CD4-positive, alpha-beta T cell treated with Interleukin-2 at 100 ng/mL for 4 hours (primary cell): ENCODE data around the gene FAHD1.
"Not testable (repeated sequence)": the region's sequence is repeated elsewhere in the genome, so short reads cannot be mapped to it uniquely, and the experiment has no call there.

Experiments
- DNase-seq: peaks from one replicate; pipeline ENCODE4 v3.0.0-alpha.2; 2020; ENCODE audit warnings: low spot score

Gene FAHD1

DNA sequence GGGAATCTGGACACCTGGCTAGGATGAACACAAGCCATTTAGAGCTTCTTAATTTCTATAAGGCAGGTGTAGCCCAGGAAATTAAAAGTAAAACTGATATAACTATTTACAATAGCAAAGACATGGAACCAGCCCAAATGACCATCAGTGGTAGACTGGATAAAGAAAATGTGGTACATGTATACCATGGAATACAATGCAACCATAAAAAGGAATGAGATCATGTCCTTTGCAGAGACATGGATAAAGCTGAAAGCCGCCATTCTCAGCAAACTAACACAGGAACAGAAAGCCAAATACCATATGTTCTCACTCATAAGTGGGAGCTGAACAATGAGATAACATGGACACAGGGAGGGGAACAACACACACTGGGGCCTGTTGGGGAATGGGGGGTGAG lies 19.4 kb downstream of the FAHD1 start:
- DNase-seq, result no peak

DNA sequence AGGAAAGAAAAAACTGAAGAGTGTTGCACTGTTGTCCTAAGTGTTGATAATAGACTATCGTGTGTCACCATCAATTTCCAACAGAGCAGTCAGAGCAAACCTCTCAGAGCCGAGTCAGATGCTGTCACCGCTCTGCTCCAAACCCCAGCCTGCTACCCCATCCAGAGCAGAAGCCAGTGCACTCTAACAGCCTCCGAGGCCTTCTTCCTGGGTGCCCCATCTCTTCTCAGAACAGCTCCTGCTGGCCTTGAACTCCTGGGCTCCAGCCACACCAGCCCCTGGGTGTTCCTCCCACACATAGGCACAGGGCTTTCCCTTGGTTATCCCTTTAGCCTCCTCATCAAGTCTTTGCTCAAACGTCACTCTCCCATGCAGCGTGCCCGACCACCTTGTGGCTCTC lies 24.0 kb downstream of the FAHD1 start:
- DNase-seq, result no peak

DNA sequence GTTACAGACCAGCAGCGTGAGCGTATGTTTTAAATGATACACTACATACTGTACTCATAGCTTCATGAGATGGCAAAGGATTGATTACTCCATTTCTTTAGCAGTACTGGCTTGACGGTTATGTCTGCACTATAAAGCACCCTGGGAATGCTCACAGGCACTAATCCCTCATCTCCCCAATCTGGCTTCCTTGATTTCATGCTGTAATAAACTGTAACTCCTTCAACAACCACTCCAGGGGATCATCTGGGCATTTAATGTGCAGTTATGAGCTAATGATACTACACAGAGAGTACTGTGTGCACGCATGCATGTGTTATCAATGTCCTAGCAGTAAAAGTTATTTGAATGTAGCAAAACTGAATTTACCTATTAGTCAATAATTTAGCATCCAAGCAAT lies 24.8 kb downstream of the FAHD1 start:
- no peak for DNase-seq

DNA sequence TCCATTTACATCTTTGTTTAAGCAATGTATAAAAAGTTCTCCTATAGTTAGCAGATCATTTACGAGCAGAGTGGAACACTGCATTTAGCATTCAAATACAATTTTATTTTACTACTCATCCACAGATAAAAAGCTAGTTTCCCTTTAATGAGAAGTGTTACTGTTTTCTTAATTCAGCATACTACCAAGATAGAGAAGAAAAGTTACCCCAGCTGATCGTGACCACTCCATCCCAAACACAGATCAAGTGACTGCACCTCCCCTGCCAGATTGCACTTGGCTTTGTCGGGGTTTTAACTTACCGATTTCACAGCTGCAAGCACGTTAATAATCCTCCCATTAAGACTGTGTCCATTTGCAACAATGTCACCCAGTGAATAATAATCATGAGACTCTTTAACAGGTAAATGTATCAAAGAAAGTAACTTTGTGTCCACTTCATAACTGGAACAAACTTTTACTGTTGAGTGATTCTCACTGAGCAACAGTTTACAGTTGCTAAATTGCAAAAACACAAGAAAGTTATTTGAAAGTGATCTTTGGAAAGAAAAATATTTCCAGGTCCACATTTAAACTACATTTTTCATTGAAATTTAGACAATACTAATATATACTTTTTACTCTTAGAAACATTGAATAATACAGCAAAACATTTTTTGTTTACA lies 30.6 kb downstream of the FAHD1 start:
- DNase-seq, result no peak

DNA sequence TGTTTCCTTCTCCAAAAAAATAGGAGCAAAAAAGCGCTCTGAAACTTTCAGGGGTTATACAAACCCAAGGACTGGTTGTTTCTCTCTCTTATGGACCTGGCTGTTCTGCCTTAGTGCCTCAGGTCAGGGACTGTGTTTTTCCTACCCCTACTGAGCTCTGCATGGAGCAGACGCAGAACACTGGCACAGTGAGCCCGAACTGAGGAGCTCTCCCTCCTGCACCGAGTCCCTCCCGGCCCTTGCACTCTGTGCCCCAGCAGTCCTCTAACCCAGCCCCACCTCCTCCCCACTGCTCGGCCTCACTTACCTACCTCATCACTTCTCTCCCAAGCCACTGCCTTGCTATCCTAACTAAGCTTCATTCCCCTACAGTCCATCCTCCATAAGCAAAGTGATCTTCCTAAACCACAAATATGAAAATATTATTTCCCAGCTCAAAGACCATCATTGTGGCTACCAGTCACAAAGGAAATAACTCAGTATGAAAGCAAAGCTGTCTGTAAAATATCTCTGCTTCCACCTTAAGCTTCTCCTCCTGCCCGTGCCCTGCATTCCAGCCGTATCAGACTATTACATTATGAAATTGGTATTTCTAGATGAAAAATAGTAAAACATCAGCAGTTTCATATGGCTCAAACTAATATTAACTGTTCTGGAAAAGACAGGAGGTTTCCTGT lies 31.3 kb downstream of the FAHD1 start:
- no peak for DNase-seq

DNA sequence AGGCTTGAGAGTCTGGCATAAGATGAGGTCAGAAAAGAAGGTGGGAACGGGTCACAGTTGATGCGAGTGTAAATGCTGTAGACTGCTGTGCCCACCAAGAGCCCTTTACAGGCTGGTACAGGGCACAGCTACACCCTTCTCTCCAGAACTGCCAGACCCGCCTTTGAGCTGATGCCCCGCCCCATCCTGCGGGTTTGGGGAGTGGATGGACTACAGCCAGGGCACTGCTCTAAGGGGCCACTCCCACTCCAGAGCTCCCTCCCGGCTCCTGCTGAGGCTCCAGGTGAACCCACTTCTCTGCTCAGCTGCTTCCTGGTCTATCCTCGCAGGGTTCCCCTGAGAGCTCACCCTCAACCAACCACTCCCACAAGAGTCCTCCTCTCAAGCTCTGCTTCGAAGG lies 32.6 kb downstream of the FAHD1 start:
- no peak for DNase-seq

DNA sequence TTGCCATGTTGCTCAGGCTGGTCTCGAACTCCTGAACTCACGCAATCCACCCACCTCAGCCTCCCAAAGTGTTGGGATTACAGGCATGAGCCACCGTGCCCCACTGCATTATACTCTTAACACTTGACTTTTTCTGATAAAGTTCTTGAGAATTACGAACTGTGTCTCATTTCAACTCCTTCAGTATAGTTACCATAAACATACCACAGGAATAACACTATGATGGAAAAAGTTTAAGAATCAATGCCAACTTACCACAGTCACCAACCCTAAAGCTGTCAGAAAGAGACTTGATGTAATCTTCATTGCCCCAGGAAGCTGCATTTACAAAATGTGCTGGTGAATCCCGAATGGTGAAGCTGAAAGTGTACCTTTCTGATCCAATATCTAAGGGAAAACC lies 34.7 kb downstream of the FAHD1 start:
- no peak for DNase-seq

- DNase-seq, result no peak
These were observed 35.4 kb downstream of the FAHD1 start for GRCh38 chr16:1862394-1862793.

DNA sequence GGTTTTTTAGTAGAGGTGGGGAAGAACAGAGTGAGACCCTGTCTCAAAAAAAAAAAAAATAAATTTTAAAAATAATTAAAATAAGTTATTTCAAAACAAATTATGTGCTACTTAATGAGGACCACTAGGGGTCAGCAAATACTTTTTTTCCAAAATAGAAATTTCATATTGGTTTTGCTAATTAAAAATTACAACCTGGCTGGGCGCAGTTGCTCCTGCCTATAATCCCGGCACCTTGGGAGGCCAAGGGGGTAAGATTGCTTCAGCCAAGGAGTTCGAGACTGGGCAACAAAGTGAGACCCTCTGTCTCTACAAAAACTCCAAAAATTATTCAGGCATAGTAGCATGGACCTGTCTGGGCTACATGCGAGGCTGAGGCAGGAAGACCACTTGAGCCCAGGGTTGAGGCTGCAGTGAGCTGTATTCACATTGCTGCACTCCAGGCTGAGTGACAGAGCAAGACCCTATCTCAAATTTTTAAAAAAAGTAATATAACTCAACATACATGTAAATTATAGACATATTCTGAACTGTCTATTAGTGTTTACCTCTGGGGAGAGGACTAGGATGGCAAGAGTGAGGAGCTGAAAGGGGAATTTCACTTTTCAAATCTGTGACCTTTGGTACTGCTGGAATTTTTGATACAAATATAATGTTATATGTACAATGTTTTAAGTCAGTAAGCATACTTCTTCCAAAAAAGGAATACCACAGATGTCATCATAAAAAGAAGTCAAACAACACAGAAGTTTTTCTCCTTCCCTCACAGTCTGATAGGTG lies 36.9 kb downstream of the FAHD1 start:
- DNase-seq, result peak; percentile 39

GRCh38 chr16:1865902-1866690 lies 39.1 kb downstream of the FAHD1 start:
- DNase-seq, result no peak

DNA sequence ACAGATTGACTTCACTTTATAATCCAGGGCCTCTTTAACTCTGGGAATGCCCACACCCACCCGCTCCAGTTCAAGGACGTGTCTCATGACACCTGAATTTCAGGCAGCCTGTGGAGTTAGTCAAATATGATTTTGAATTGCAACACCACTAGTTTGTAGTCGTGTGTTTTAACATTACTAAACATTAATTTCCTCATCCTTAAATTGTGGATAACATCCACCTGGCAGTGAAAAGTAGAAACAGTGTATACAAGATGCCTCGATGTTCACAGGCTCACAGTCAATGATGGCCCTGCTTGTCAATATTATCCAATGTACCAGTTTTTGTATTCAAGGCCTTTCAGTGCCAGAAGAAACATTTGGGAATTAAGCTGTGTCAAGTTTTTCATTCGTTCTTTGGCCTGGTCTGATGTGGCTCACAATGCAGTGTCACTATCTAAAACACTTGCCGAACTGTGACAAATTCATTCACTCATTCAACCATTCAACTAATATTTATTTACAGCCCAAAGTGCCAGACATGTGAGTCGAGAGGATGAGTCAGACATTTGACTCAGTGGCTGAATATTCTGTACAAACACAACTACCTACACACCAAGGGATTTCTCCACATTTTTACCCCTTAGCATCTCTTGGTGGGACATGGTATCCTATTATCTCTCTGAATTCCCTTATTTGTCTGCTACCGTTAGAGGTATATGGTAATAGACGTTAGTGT lies 43.5 kb downstream of the FAHD1 start:
- no peak for DNase-seq

GRCh38 chr16:1871974-1872635 lies 45.1 kb downstream of the FAHD1 start, which contains the start of gene MEIOB:
Gene MEIOB, minus strand, starts transcription at chr16:1872164. Its CDS starts 3,989 bp downstream, at chr16:1868175.
- DNase-seq, result no peak

GRCh38 chr16:1874854-1875253 lies 47.8 kb downstream of the FAHD1 start:
- DNase-seq, result no peak

GRCh38 chr16:1876066-1876465 lies 49.1 kb downstream of the FAHD1 start:
- not testable (repeated sequence) for DNase-seq

DNA sequence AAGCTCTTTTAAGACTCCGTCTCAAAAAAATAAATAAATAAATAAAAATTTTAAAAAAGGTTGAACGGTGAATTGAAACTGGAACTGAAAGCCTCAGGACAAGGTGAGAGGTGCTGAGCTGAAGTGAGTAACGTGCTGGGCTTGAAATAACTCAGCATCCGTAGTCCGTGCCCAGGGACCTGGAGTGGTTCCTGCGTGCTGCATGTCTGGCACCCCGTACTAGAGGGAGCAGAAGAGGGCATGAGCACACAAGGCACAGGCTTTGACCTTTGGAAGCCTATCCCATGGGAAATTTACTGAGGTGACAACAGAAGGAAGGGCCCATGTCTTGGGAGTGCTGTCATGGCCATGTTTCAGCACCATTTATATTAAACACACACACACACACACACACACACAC lies 49.5 kb downstream of the FAHD1 start:
- DNase-seq, result no peak

DNA sequence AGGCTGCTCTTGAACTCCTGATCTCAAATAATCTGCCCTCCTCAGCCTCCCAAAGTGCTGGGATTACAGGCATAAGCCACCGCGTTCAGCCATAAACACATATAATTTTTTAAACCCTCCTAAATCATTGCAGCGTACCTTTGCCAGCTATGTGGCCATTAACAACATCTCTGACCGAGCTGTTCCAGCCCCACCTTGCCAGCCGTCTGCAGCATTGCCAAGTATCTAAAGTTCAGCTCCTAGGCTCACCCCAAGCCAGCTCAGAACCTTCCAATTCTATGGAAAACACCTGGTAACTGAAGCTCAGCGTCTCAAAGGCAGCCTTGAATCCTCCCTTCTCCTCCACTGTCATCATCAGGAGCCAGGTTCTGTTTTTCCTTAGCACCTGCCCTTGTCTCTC lies 50.1 kb downstream of the FAHD1 start:
- DNase-seq, result no peak

DNA sequence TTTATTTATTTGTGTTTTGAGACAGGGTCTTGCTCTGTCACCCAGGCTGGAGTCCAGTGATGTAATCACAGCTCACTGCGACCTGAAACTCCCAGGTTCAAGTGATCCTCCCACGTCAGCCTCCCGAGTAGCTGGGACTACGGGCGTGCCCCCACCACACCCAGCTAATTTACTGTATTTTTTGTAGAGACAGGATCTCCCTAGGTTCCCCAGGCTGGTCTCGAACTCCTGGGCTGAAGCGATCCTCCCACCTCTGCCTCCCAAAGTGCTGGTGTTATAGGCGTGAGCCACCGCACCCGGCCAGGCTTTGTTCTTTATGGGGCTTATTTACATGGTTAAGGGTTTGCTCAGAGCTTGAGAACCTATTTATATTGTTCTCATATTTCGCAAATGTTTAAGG lies 50.8 kb downstream of the FAHD1 start:
- no peak for DNase-seq

GRCh38 chr16:1878256-1878655 lies 51.2 kb downstream of the FAHD1 start:
- no peak for DNase-seq
